Erythroblast (primary cell): ENCODE data around the gene WNT5A.

Source experiments
- GATA1 ChIP-seq: IDR thresholded peaks from 2 replicates; pipeline ENCODE4 v1.6.1; 2011; ENCODE audit warnings: low read depth, mild to moderate bottlenecking, control low read depth, low read length, moderate library complexity
- POLR2A ChIP-seq: IDR thresholded peaks from 2 replicates; pipeline ENCODE4 v1.6.1; 2011; ENCODE audit warnings: mild to moderate bottlenecking, low read length

- no peak for TF ChIP-seq POLR2A
- TF ChIP-seq GATA1 = no peak
Observed at GRCh38 chr3:55521738-55522421, 34.8 kb upstream of the WNT5A start.
